Bronchus fibroblast of lung (primary cell): Measurements from ENCODE around the gene ZDHHC3. TPM values are rescaled to one million over a fixed set of nuclear protein-coding genes. Genes with fewer than 3 reads are reported as not detected.

ENCODE experiments used
- total RNA-seq: library from RNA; depleted of rRNA; stranded (reverse); fragments of >200 nt; gene quantifications from 2 replicates; pipeline ENCODE4 v1.2.3, GENCODE V29; 2015

The ZDHHC3 gene, protein sequence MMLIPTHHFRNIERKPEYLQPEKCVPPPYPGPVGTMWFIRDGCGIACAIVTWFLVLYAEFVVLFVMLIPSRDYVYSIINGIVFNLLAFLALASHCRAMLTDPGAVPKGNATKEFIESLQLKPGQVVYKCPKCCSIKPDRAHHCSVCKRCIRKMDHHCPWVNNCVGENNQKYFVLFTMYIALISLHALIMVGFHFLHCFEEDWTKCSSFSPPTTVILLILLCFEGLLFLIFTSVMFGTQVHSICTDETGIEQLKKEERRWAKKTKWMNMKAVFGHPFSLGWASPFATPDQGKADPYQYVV
- total RNA-seq = 48.6 and 53.2 TPM in 2 replicates

DNA sequence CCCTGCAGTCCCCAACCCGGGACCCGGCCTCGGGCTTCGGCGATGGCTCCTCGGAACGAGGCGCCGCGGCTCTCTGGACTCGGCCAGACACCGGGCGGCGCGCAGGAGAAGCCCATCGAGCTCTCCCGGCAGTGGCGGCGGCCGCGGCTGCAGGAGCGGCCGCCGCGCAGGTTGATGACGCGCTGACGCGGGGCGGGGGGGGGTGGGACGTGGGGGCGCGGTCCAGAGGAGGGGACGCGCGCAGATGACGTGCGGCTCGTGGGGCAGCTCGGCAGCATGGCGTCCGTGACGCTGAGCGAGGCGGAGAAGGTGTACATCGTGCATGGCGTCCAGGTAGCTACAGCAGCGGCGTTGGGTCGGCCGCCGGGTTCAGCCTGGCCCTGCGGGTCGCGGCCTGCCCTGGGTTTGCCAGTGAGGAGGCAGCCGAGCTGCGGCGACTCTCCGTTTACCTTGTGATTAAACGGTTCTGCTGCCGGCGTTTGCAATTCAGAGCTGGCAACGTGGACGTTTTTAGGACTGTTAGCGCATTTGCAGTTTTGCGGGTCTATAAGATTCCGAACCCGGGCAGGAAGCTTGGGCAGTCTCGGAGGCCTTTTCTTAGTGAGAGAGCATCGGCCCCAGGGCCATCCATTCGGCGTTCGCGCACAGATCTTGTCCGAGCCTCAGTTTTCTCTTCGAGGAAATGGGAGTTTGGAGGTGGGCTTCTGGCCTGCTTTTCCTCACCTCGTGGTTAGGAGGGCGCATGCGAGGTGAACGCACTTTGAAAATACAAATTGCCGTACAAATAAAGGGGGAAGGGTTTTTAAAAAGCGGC lies at the start of gene ZDHHC3, which contains the start of gene EXOSC7:
ZDHHC3 (minus strand) TSS at position 173 of the 814 bp plus-strand sequence. CDS start 16,738 bp downstream, outside the sequence.
EXOSC7 (plus strand) TSS at position 243 of the 814 bp plus-strand sequence; CDS start at position 277, 34 bp downstream.

Other genes with a start within 250 kb of the ZDHHC3 start
- 2.2 and 2.9 TPM in 2 replicates for gene ZNF501, start 246.5 kb downstream of the ZDHHC3 start, total RNA-seq
- gene KIAA1143, start 214.6 kb downstream of the ZDHHC3 start, total RNA-seq = 14.1 and 17.0 TPM in 2 replicates
- gene KIF15, start 214.4 kb downstream of the ZDHHC3 start, total RNA-seq = 14.4 and 15.5 TPM in 2 replicates
- gene TMEM42, start 114.3 kb downstream of the ZDHHC3 start, total RNA-seq = 39.5 and 40.7 TPM in 2 replicates
- gene TGM4, start 101.6 kb downstream of the ZDHHC3 start, total RNA-seq = 0.15 and 0.17 TPM in 2 replicates
- gene EXOSC7, start 70 bp upstream of the ZDHHC3 start, total RNA-seq = 60.9 and 64.1 TPM in 2 replicates
- gene CLEC3B, start 50.1 kb upstream of the ZDHHC3 start, total RNA-seq = 19.9 and 23.4 TPM in 2 replicates
- 22.1 and 23.2 TPM in 2 replicates for gene CDCP1, start 170.2 kb upstream of the ZDHHC3 start, total RNA-seq